Measurements from ENCODE around the gene TNRC6B. TPM values are rescaled to one million over a fixed set of nuclear protein-coding genes. Genes with fewer than 3 reads are reported as not detected.

Gene TNRC6B
- total and polyA plus RNA-seq, 2 experiments from 2014 or later, result 46.9 to 87.8 TPM

GRCh38 chr22:40346185-40347118, 168.7 kb downstream of the TNRC6B start, which contains the start of gene ADSL (continued):
- TF ChIP-seq CTCF (conservative IDR thresholded peaks at IDR 0.05; ENCODE audit: low read depth in 2 of 2), result no peak
- TF ChIP-seq POLR2AphosphoS5 (IDR thresholded peaks at IDR 0.05; ENCODE audit: low read depth), result peak; percentile 100
- TF ChIP-seq JUNB (IDR thresholded peaks at IDR 0.05; ENCODE audit: unreplicated experiment), result no peak
- TF ChIP-seq STAT1 (IDR thresholded peaks at IDR 0.05; ENCODE audit: unreplicated experiment), result no peak

- Histone ChIP-seq H4K20me1 (replicated peaks; ENCODE audit: insufficient read depth) (peaks cover 31% of the 10 kb centered on the region), H3F3A (replicated peaks; ENCODE audit: low read depth) (peaks cover 22% of the 10 kb centered on the region), H3K4me2 (peak overlapping the region; percentile 87), H3K4me3 (peak overlapping the region; percentile 68), H3K36me3 (ENCODE audit: insufficient read depth) (peaks cover 36% of the 10 kb centered on the region), H3K79me2 (replicated peaks; ENCODE audit: insufficient read depth) (peaks cover 58% of the 10 kb centered on the region), H3K27me3 (ENCODE audit: insufficient read depth) (no peaks in the 10 kb centered on the region), H3K27ac (ENCODE audit: low read depth) (peak overlapping the region; percentile 89), H3K4me1 (ENCODE audit: insufficient read depth) (peaks cover 6% of the 10 kb centered on the region; the same call in 1 of the 2 replicates), H3K9me2 (ENCODE audit: insufficient read depth) (no peaks in the 10 kb centered on the region), H2AFZ (no peak overlapping the region; the same call in 1 of the 2 replicates)
- Mint-ChIP-seq H3K4me3 (peak overlapping the region; percentile 97), H3K36me3 (ENCODE audit: low read depth) (peaks cover 45% of the 10 kb centered on the region), H3K27ac (peak overlapping the region; percentile 93), H3K9me3 (no peaks in the 10 kb centered on the region), H3K4me1 (peaks cover 8% of the 10 kb centered on the region; the same call in 2 of the 3 replicates), H3K27me3 (ENCODE audit: insufficient read depth, low read depth, poor library complexity) (peaks cover 12% of the 10 kb centered on the region)
- ATAC-seq (no peak), DNase-seq (ENCODE audit: low spot score) (no peak)
- TF ChIP-seq NANOG (IDR thresholded peaks at IDR 0.05; ENCODE audit: borderline replicate concordance) (no peak), EZH2 (IDR thresholded peaks at IDR 0.05; ENCODE audit: low read depth, unreplicated experiment) (no peak), POLR2AphosphoS5 (IDR thresholded peaks at IDR 0.05; ENCODE audit: low read depth) (no peak), ZNF114 (CRISPR knock-in tag; IDR thresholded peaks at IDR 0.05) (no peak), EZH2phosphoT487 (IDR thresholded peaks at IDR 0.05; ENCODE audit: unreplicated experiment) (no peak), JUNB (IDR thresholded peaks at IDR 0.05; ENCODE audit: unreplicated experiment) (no peak), REST (IDR thresholded peaks at IDR 0.05; ENCODE audit: unreplicated experiment) (no peak), STAT1 (IDR thresholded peaks at IDR 0.05; ENCODE audit: unreplicated experiment) (no peak), CTCF (conservative IDR thresholded peaks at IDR 0.05; ENCODE audit: low read depth in 2 of 2) (no peak), ETS1 (IDR thresholded peaks at IDR 0.05) (no peak)
Measured at GRCh38 chr22:40347300-40347699, 169.6 kb downstream of the TNRC6B start.

Measured in GM23338 (cell line).